Kasumi-1 (cell line): ENCODE measurements around the gene TANGO6.
A peak's percentile ranks its signal among the peaks of the same experiment; 100 is the strongest.
"Not testable (repeated sequence)": the region's sequence is repeated elsewhere in the genome, so short reads cannot be mapped to it uniquely, and the experiment has no call there.

Experiments
- DNase-seq, 2 experiments: peaks; one replicate each; lab custom pipeline; 2025; lab: John Stamatoyannopoulos, UW

The TANGO6 gene

GRCh38 chr16:69118468-69118867, 275.1 kb downstream of the TANGO6 start:
- DNase-seq: no peak

- DNase-seq: no peak
Observed at GRCh38 chr16:69118994-69119393, 275.7 kb downstream of the TANGO6 start.

GRCh38 chr16:69119536-69119935, 276.2 kb downstream of the TANGO6 start:
- no peak for DNase-seq

GRCh38 chr16:69120096-69120664, 276.8 kb downstream of the TANGO6 start:
- DNase-seq: no peak

GRCh38 chr16:69123910-69124309, 280.6 kb downstream of the TANGO6 start:
- peak; percentile 65 to 77 for DNase-seq

GRCh38 chr16:69124406-69124805, 281.1 kb downstream of the TANGO6 start:
- not testable (repeated sequence) for DNase-seq

GRCh38 chr16:69124961-69125360, 281.6 kb downstream of the TANGO6 start:
- not testable (repeated sequence) for DNase-seq

- DNase-seq: no peak
Observed at GRCh38 chr16:69126221-69126620, 282.9 kb downstream of the TANGO6 start.

GRCh38 chr16:69126801-69127200, 283.5 kb downstream of the TANGO6 start:
- DNase-seq: not testable (repeated sequence)

GRCh38 chr16:69127966-69128510, 284.7 kb downstream of the TANGO6 start:
- no peak for DNase-seq

- no peak for DNase-seq
Observed at GRCh38 chr16:69130461-69130860, 287.1 kb downstream of the TANGO6 start.

GRCh38 chr16:69131167-69131838, 288.0 kb downstream of the TANGO6 start:
- peak; percentile 85 to 88 for DNase-seq

- DNase-seq: peak; percentile 67 to 75
Observed at GRCh38 chr16:69131839-69132423, 288.6 kb downstream of the TANGO6 start.

GRCh38 chr16:69132424-69133252, 289.3 kb downstream of the TANGO6 start, which contains the start of the genes CHTF8 and UTP4:
TSS of gene CHTF8 (minus strand) at chr16:69132588. CDS start at chr16:69121458, 11,130 bp downstream.
TSS of gene UTP4 (plus strand) at chr16:69132649. CDS start at chr16:69133460, 811 bp downstream.
- peak; percentile 71 to 83 for DNase-seq

- no peak for DNase-seq
Observed at GRCh38 chr16:69133373-69133954, 290.1 kb downstream of the TANGO6 start.
